ENCODE results near the gene SMAD2.

DNA sequence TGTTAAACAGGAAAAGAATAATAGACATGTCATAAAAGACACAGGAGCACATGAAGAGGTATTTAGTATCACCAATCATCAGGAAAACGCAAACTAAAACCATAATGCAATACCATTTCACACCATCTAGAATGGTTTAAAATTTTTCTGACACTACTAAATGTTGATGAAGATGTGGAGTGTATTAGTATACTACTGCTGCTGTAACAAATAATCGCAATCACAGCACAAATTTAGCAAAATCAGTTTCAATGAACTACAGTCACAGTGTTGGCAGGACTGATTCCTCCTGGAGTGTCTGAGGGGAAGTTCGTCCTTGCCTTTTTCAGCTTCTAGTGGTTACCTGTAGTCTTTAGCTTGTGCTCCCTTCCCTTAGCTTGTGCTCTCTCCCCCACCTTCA lies 24.1 kb downstream of the SMAD2 start:
- TF ChIP-seq CTCF (IDR thresholded peaks at IDR 0.05), result no peak
- no peak for TF ChIP-seq POLR2A (IDR thresholded peaks at IDR 0.05)

Measured in heart left ventricle (tissue), 13 donors.